ENCODE results near the gene WNT9B.

WNT9B gene, protein sequence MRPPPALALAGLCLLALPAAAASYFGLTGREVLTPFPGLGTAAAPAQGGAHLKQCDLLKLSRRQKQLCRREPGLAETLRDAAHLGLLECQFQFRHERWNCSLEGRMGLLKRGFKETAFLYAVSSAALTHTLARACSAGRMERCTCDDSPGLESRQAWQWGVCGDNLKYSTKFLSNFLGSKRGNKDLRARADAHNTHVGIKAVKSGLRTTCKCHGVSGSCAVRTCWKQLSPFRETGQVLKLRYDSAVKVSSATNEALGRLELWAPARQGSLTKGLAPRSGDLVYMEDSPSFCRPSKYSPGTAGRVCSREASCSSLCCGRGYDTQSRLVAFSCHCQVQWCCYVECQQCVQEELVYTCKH

DNA sequence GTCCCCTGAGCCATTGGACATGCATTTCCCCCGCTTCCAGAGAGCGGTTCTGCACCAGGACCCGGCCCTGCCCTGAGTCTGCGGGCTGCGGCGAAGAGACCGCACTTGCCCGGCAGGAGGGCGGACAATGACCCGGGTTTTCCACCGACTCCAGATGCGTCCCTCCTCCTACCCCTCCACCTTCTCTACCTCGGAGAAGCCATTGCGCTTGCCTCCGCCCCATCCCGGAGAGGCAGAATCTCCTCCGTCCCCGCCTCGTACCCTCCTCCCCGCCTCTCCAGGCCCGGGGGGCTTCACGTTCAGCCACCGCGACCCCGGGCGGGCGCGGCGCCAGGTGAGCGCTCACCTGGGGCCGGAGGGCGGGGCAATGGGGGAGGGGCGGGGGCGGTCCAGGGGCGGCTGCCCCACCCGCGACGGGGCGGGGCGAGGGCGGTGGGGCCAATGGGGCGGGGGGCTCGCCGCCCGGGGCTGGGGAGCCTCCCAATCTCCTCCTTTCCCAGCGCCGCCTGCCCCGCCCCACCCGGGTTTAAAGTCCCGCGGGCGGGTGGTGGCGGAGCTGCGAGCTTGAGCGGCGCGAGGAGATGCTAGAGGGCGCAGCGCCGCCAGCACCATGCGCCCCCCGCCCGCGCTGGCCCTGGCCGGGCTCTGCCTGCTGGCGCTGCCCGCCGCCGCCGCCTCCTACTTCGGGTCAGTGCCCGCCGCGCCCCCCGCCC is at the start of gene WNT9B:
WNT9B (plus strand) TSS at position 555 of the 713 bp plus-strand sequence; CDS start at position 611, 56 bp downstream.
- peak; percentile 53 for DNase-seq (ENCODE audit: low read depth, low spot score)

DNA sequence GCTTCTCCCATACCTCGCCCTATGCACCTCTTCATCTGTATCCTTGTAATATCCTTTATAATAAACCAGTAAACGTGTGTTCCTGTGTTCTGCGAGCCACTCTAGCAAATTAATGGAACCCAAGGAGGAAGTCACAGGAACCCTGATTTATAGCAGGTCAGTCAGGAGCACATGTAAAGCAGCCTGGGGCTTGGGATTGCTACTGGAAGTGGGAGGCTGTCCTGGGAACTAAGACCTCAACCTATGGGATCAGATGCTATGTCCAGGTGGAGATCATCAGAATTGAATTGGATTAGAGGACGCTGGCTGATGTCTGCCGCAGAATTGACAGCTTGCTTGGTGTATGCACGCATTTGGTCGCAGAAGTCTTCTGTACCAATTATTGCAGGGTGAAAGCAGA is 48.6 kb upstream of the WNT9B start:
- DNase-seq (ENCODE audit: low read depth, low spot score) = no peak

DNA sequence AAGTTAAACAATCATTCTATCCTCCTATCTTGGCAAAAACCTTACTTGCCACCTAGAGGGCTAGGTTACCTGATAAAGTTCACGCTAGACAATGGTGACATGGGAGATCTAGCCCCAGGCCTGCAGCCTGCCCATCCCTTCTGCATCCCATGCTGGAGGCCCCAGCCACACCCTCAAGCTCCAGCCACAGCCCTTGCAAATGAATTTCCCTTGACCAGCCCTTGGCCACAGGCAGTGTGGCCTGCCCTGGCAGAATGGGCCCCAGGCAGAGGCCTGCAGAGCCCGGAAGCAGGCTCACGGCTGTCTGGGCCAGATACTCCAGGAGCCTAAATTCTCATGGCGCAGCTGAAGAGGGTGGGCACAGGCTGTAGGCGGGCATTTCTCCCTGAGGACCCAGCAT is 47.8 kb upstream of the WNT9B start:
- DNase-seq (ENCODE audit: low read depth, low spot score) = no peak

DNA sequence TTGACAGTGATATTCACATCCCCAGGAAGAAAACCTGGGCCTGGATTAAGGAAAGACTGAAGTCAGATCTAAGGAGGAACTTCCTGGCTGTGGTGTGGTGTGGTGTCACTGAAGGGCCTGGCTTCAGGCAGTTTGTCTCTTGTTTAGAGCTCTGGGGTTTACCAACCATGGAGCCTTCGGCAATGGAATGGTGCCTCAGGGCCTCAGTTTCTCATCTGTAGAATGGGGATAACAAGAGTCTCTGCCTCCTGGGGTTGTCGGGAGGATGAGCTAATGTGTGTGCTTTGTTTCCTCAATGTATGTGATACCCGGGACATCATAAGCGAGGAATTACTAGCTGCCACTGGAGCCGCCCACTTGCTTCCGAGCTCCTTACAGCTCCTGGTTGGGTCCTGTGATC is 45.6 kb upstream of the WNT9B start:
- DNase-seq (ENCODE audit: low read depth, low spot score) = no peak

- DNase-seq (ENCODE audit: low read depth, low spot score) = no peak
Measured at GRCh38 chr17:46809110-46809571, 42.2 kb upstream of the WNT9B start.

DNA sequence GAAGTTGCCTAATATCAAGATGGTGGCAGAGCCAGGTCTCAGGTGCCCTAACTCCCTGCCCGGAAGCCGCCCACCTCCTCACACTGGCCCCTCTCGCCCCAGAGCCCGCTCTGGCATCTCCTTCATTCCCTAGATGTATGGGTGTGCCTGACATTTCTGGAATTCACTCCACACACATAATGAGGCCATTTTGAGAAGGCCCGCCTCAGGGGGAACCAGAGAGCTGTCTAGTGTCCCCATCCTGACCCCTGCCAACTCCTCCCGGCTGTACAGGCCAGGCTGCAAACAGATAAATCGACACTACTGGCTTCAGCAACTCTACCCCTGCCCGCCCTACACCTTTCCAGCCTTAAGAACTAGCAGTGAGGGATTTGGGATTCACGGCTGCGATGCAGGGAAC is 40.5 kb upstream of the WNT9B start:
- no peak for DNase-seq (ENCODE audit: low read depth, low spot score)

DNA sequence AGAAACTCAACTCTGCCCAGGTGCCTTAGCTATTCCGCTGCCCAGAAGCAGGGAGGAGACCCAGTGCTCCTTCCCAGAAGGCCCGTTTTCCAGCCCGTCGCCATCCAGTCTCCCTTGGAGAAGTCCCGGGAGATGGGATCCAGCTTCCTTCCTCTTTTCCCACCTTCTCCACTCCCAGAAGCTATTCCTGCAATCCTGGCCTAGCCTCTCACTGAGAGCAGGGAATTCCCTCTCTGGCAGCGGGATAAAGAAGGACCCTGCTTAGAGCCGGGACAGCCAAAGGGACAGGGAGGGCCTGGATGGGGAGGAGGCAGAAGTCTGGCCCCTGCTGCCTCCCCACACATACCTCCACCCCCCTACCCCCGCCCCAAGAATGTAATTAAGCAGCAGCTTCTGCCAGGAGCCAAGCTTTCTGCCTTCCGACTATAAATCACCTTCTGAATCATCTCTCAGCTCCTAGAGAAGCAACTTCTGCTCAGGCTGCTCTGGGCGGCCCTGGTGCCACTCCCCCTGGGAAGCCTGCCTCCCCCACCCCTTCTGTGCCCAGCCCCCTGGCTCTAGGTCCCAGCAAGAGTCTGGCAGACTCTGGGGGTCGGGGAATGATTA is 39.3 kb upstream of the WNT9B start:
- peak; percentile 76 for DNase-seq (ENCODE audit: low read depth, low spot score)

GRCh38 chr17:46812624-46813318 is 38.6 kb upstream of the WNT9B start:
- no peak for DNase-seq (ENCODE audit: low read depth, low spot score)

DNA sequence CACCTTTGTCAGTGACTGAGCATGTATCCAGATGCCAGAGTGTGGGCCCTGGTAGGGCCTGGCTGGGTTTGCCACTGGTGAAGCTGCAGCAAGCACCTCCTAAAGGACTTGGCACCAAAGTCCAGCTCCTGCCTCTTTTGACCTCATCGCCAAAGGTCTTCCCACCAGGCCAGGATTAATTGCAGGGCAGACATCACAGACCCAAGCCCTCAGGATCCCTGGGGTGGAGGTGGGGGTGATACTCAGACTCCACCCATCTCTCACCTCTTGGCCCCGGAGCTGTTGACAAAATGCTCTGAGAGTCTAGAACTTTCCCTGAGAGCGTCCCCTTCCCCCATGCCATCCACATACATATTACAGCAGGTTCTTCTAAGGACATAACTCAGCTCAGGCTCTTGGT is 37.5 kb upstream of the WNT9B start:
- no peak for DNase-seq (ENCODE audit: low read depth, low spot score)

DNA sequence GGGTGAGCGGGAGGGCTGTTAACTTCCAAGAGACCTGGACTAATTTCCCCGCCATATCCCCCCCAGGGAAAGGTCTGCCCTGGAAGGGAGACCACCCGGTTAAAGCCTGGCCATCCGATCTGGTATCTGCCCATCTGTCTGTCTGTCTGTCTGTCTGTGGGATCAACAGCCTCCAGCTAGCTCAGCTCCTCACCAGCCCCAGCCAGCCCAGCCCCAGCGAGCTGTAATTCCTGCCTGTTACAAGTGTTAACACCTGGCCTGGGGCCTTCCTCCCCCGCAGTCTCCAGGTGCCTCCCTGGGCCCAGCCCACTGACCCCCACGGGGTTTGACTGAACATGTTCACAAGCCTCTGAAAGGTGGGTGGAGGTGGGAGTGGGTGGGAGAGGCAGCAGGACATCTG is 36.9 kb upstream of the WNT9B start:
- DNase-seq (ENCODE audit: low read depth, low spot score) = no peak

DNA sequence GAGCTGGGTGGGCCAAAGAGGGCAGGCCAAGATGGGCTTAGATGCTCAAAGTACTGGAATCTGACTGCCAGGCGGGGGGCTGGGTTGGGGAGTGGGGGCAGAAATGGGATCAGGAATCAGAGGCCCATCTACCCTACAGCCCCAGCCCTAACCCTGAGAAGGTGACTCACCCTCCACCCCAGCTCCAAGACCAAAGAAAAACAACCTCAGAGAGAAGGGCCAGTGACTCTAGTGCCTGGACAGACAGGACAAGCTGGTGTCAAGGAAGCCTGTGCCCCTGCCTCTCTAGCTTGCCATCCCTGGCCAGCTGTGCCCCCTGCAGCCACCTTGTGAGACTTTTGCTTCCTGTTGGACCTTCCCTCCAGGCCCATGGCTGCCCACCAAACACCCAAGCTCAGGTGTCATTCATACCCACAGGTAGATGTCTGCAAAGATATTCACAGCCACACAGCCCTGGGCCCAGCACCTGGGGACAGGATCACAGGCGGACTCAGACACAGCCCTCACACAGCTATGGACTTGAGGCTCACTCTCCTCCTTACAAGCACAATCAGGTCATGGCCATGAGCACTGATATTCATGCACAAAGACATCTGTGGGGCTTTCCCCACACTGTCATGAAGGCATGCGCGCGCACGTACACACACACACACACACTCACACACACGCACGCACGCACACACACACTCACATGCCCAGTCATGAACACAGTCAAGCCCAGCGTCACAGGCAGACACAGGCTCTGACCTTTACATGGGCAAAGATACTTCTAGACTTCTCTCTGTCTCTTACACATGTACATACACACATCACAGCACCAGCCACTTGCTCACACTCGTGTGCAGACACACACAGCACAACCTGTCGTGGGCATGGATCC is 35.7 kb upstream of the WNT9B start:
- no peak for DNase-seq (ENCODE audit: low read depth, low spot score)

- no peak for DNase-seq (ENCODE audit: low read depth, low spot score)
Measured at GRCh38 chr17:46817151-46817900, 34.1 kb upstream of the WNT9B start.

DNA sequence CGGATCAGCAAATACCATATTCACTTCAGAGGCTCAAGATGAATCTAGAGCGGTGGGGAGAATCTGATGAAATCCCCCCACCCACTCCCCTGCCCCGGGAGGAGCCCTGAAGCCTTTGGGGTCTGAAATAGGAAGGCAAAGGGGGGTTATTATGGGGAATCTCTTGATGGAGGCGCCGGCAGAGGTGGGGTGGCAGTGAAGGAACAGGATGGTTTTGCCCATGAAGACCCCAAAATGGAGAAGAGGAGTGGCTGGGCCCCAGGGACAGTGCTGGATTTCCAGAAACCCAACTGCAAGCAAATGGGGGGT is 33.5 kb upstream of the WNT9B start:
- no peak for DNase-seq (ENCODE audit: low read depth, low spot score)

DNA sequence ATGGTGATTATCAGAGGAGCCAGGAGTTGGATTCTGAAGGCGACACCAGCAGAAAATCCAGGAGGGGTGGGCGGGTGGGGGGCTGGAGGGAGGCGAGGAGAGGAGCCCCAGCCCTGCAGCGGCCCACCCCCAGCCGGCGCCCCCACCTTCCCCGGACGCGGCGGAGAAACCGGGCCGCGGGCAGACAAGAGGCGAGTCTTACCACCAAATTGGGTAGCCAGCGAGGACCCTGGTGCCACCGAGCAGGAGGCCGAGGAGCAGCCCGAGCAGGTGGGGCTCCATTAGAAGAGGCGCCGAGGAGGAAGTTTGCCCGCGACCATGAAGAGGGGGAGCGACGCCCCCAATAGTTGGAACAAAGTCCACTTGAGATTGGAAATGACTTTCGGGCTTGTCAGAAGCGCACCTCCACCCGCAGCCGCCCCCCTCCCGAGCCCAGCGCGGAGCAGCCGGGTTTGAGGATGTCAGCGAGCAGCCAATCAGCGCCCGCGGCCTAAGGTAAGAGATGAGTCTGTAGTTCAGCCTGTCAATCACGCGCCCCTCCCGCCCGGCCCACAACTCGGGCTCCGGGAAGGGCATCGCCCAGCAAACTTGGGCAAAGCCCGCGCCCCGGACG is 33.0 kb upstream of the WNT9B start, which contains the start of gene WNT3:
WNT3 (minus strand) TSS at position 377 of the 613 bp plus-strand sequence; CDS start at position 282, 95 bp downstream.
- DNase-seq (ENCODE audit: low read depth, low spot score) = no peak

GRCh38 chr17:46818929-46819859 is 32.2 kb upstream of the WNT9B start:
- DNase-seq (ENCODE audit: low read depth, low spot score) = no peak

DNA sequence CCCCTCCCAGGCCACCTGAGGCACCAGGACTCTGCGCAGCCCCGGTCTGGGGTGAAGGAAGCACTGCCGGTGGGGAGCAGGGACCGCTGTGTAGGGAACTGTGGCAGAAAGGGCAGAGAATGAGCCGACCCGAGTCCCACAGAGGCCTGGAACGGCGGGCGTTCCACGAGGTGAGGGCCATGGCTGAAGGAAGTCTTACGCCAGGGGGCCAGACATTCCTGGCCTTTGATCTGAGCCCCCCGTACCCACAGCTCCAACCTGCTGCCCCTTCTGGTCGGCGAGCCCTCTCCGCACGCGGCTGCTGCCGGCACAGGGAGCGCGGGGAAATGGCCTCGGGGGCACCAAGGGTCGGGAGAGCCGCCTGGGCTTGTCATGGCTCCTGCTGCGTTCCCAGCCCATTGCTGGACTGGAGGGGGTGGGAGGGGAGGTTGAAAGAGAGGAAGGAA is 31.5 kb upstream of the WNT9B start:
- DNase-seq (ENCODE audit: low read depth, low spot score) = no peak

- DNase-seq (ENCODE audit: low read depth, low spot score) = no peak
Measured at GRCh38 chr17:46820592-46821450, 30.6 kb upstream of the WNT9B start.
